Activated naive CD8-positive, alpha-beta T cell treated with anti-CD3 and anti-CD28 coated beads, Interleukin-2, amount 10 ng/mL, durations not matched to agents 7 days and 5 days (primary cell): ENCODE results near the gene MFSD2B. TPM values are rescaled to one million over a fixed set of nuclear protein-coding genes. Genes with fewer than 3 reads are reported as not detected.

ENCODE experiments used
- total RNA-seq, 2 experiments: library from RNA; stranded (reverse); gene quantifications; one replicate each; pipeline ENCODE4 v1.2.3, GENCODE V29; 2021

The MFSD2B gene
- total RNA-seq, 2 experiments from 2014 or later: not detected

Other genes with a start within 250 kb of the MFSD2B start
- 10 to 100 TPM; 33.2 to 34.6 TPM for gene ATAD2B, start 83.0 kb upstream of the MFSD2B start, total RNA-seq
- gene UBXN2A, start 69.6 kb upstream of the MFSD2B start, total RNA-seq: 10 to 100 TPM; 11.2 to 12.4 TPM
- 10 to 100 TPM; 15.6 to 19.4 TPM for gene WDCP, start 37.3 kb downstream of the MFSD2B start, total RNA-seq
- gene FKBP1B, start 39.7 kb downstream of the MFSD2B start, total RNA-seq: 1 to 10 TPM; 4.0 to 4.3 TPM
- 10 to 100 TPM; 66.5 to 71.2 TPM for gene SF3B6, start 66.2 kb downstream of the MFSD2B start, total RNA-seq
- gene TP53I3, start 74.7 kb downstream of the MFSD2B start, total RNA-seq: 1 to 10 TPM; 3.6 to 3.7 TPM
- gene PFN4, start 113.2 kb downstream of the MFSD2B start, total RNA-seq: not detected
- gene FAM228B, start 113.4 kb downstream of the MFSD2B start, total RNA-seq: 10 to 100 TPM; 13.1 to 14.9 TPM
- gene FAM228A, start 165.0 kb downstream of the MFSD2B start, total RNA-seq: under 1 TPM in 1 of 2 experiments, not detected in 1; 0.51 TPM